IgD-negative memory B cell (primary cell): ENCODE results near the gene GPNMB. TPM values are rescaled to one million over a fixed set of nuclear protein-coding genes. Genes with fewer than 3 reads are reported as not detected.
"Not testable (repeated sequence)": the region's sequence is repeated elsewhere in the genome, so short reads cannot be mapped to it uniquely, and the experiment has no call there.

Experiments used
- H3K27ac Mint-ChIP-seq, 3 donors: one replicate each; pipeline ENCODE4 v1.8.0; 2020 to 2022; ENCODE audit warnings: mild to moderate bottlenecking in 3 of 3, mixed read lengths in 3 of 3, moderate library complexity in 1 of 3
- H3K27me3 Mint-ChIP-seq: one replicate; pipeline ENCODE4 v1.8.0; 2021; ENCODE audit warnings: mixed read lengths
- H3K36me3 Mint-ChIP-seq: one replicate; pipeline ENCODE4 v1.8.0; 2020; ENCODE audit warnings: mild to moderate bottlenecking, mixed read lengths
- H3K4me1 Mint-ChIP-seq, 3 donors: one replicate each; pipeline ENCODE4 v1.8.0; 2020 to 2022; ENCODE audit warnings: mixed read lengths in 3 of 3, mild to moderate bottlenecking in 1 of 3
- H3K4me3 Mint-ChIP-seq, 4 donors: one replicate each; pipeline ENCODE4 v1.8.0; 2020 to 2022; ENCODE audit warnings: mild to moderate bottlenecking in 4 of 4, mixed read lengths in 4 of 4, moderate library complexity in 3 of 4
- H3K9me3 Mint-ChIP-seq, 3 donors: one replicate each; pipeline ENCODE4 v1.8.0; 2020 to 2021; ENCODE audit warnings: mixed read lengths in 3 of 3, mild to moderate bottlenecking in 1 of 3
- polyA plus RNA-seq: library from polyadenylated mRNA; unstranded; fragments of 300-500 nt; fragmentation: Illumina TruSeq; gene quantifications from one replicate; pipeline ENCODE4 v1.2.3, GENCODE V29; 2021

The GPNMB gene
- not detected for polyA plus RNA-seq

GRCh38 chr7:23246555-23246954 is at the start of gene GPNMB:
TSS of gene GPNMB (plus strand) at chr7:23246775. CDS start at chr7:23246858, 83 bp downstream.
- H3K4me3 Mint-ChIP-seq: peak within 1 kb of the TSS in 2 of 4 donors; percentile 12 to 43
- peaks cover 4 to 5% (median 5%) of the 10 kb centered on the region in 3 donors for H3K4me1 Mint-ChIP-seq
- peak within 1 kb of the TSS in 1 of 3 donors; percentile 17 for H3K27ac Mint-ChIP-seq
- H3K36me3 Mint-ChIP-seq: peaks cover 2% of the 10 kb centered on the region
- peaks cover 0 to 3% (median 1%) of the 10 kb centered on the region in 3 donors for H3K9me3 Mint-ChIP-seq
- H3K27me3 Mint-ChIP-seq: peaks cover 43% of the 10 kb centered on the region

- not testable (repeated sequence) for H3K27me3 Mint-ChIP-seq, H3K27ac Mint-ChIP-seq, H3K4me1 Mint-ChIP-seq, H3K9me3 Mint-ChIP-seq, H3K36me3 Mint-ChIP-seq, H3K4me3 Mint-ChIP-seq
These were observed 48.8 kb upstream of the GPNMB start for GRCh38 chr7:23197745-23198144.

GRCh38 chr7:23200331-23200730 is 46.2 kb upstream of the GPNMB start:
- Mint-ChIP-seq H3K4me3 (no peak overlapping the region), H3K27me3 (peaks cover 2% of the 10 kb centered on the region), H3K4me1 (peaks cover 0 to under 1% (median 0%) of the 10 kb centered on the region in 3 donors), H3K27ac (no peak overlapping the region), H3K36me3 (peaks cover 6% of the 10 kb centered on the region), H3K9me3 (no peaks in the 10 kb centered on the region)

- peaks cover 0 to 5% (median 4%) of the 10 kb centered on the region in 3 donors for H3K4me1 Mint-ChIP-seq
- H3K9me3 Mint-ChIP-seq: peaks cover 0 to 4% (median 0%) of the 10 kb centered on the region in 3 donors
- H3K4me3 Mint-ChIP-seq: no peak overlapping the region
- peaks cover 9% of the 10 kb centered on the region for H3K27me3 Mint-ChIP-seq
- H3K27ac Mint-ChIP-seq: peak overlapping the region in 1 of 3 donors; percentile 18
- peaks cover 3% of the 10 kb centered on the region for H3K36me3 Mint-ChIP-seq
These were observed 42.3 kb upstream of the GPNMB start for GRCh38 chr7:23204241-23204640.

- peaks cover 3% of the 10 kb centered on the region for H3K36me3 Mint-ChIP-seq
These were observed 41.0 kb upstream of the GPNMB start for GRCh38 chr7:23205577-23205908.

GRCh38 chr7:23205909-23206767 is 40.4 kb upstream of the GPNMB start:
- Mint-ChIP-seq H3K4me3 (peak overlapping the region in 2 of 4 donors; percentile 44 to 55), H3K36me3 (peaks cover 3% of the 10 kb centered on the region), H3K27me3 (peaks cover 9% of the 10 kb centered on the region), H3K4me1 (peaks cover 0 to 5% (median 4%) of the 10 kb centered on the region in 3 donors), H3K27ac (no peak overlapping the region), H3K9me3 (peaks cover 0 to 4% (median 0%) of the 10 kb centered on the region in 3 donors)

More at GRCh38 chr7:23205577-23205908, 41.0 kb upstream of the GPNMB start:
- Mint-ChIP-seq H3K4me3 (peak overlapping the region in 2 of 4 donors; percentile 44 to 55), H3K4me1 (peaks cover 0 to 5% (median 4%) of the 10 kb centered on the region in 3 donors), H3K27ac (no peak overlapping the region), H3K9me3 (peaks cover 0 to 4% (median 0%) of the 10 kb centered on the region in 3 donors), H3K27me3 (peaks cover 9% of the 10 kb centered on the region)

- peaks cover 3% of the 10 kb centered on the region for H3K36me3 Mint-ChIP-seq
- H3K27me3 Mint-ChIP-seq: peaks cover 9% of the 10 kb centered on the region
- H3K4me3 Mint-ChIP-seq: no peak overlapping the region
- H3K27ac Mint-ChIP-seq: no peak overlapping the region
- H3K4me1 Mint-ChIP-seq: peaks cover 0 to 5% (median 4%) of the 10 kb centered on the region in 3 donors
- peaks cover 0 to 4% (median 0%) of the 10 kb centered on the region in 3 donors for H3K9me3 Mint-ChIP-seq
These were observed 39.6 kb upstream of the GPNMB start for GRCh38 chr7:23207021-23207420.

- peaks cover 0 to 4% (median 0%) of the 10 kb centered on the region in 3 donors for H3K9me3 Mint-ChIP-seq
- H3K27me3 Mint-ChIP-seq: peaks cover 9% of the 10 kb centered on the region
- peaks cover 0 to 5% (median 4%) of the 10 kb centered on the region in 3 donors for H3K4me1 Mint-ChIP-seq
- H3K4me3 Mint-ChIP-seq: no peak overlapping the region
- peaks cover 2% of the 10 kb centered on the region for H3K36me3 Mint-ChIP-seq
- no peak overlapping the region for H3K27ac Mint-ChIP-seq
These were observed 38.7 kb upstream of the GPNMB start for GRCh38 chr7:23207884-23208283.

GRCh38 chr7:23208316-23208715 is 38.3 kb upstream of the GPNMB start:
- Mint-ChIP-seq H3K36me3 (peaks cover 2% of the 10 kb centered on the region), H3K9me3 (peaks cover 0 to 4% (median 0%) of the 10 kb centered on the region in 3 donors), H3K4me3 (no peak overlapping the region)

GRCh38 chr7:23210506-23210905 is 36.1 kb upstream of the GPNMB start:
- Mint-ChIP-seq H3K27ac (no peak overlapping the region), H3K4me3 (no peak overlapping the region), H3K9me3 (peaks cover 0 to 2% (median 0%) of the 10 kb centered on the region in 3 donors), H3K36me3 (peaks cover 4% of the 10 kb centered on the region), H3K4me1 (peaks cover 0 to 3% (median 3%) of the 10 kb centered on the region in 3 donors), H3K27me3 (peaks cover 8% of the 10 kb centered on the region)

More at GRCh38 chr7:23208316-23208715, 38.3 kb upstream of the GPNMB start:
- Mint-ChIP-seq H3K27ac (no peak overlapping the region), H3K27me3 (peaks cover 9% of the 10 kb centered on the region), H3K4me1 (peaks cover 0 to 5% (median 4%) of the 10 kb centered on the region in 3 donors)

- H3K27me3 Mint-ChIP-seq: peaks cover 7% of the 10 kb centered on the region
- no peak overlapping the region for H3K4me3 Mint-ChIP-seq
- peaks cover 6% of the 10 kb centered on the region for H3K36me3 Mint-ChIP-seq
- H3K27ac Mint-ChIP-seq: no peak overlapping the region
- no peaks in the 10 kb centered on the region for H3K9me3 Mint-ChIP-seq
- no peaks in the 10 kb centered on the region for H3K4me1 Mint-ChIP-seq
These were observed 35.0 kb upstream of the GPNMB start for GRCh38 chr7:23211589-23211988.

- Mint-ChIP-seq H3K27ac (no peak overlapping the region), H3K4me3 (no peak overlapping the region), H3K27me3 (peaks cover 7% of the 10 kb centered on the region), H3K4me1 (no peaks in the 10 kb centered on the region), H3K36me3 (peaks cover 5% of the 10 kb centered on the region), H3K9me3 (no peaks in the 10 kb centered on the region)
These were observed 34.2 kb upstream of the GPNMB start for GRCh38 chr7:23212395-23212794.

GRCh38 chr7:23212841-23213240 is 33.7 kb upstream of the GPNMB start:
- no peak overlapping the region for H3K27ac Mint-ChIP-seq
- H3K4me1 Mint-ChIP-seq: no peaks in the 10 kb centered on the region
- peaks cover 7% of the 10 kb centered on the region for H3K27me3 Mint-ChIP-seq
- no peak overlapping the region for H3K4me3 Mint-ChIP-seq
- H3K9me3 Mint-ChIP-seq: no peaks in the 10 kb centered on the region
- H3K36me3 Mint-ChIP-seq: peaks cover 5% of the 10 kb centered on the region

GRCh38 chr7:23213755-23214154 is 32.8 kb upstream of the GPNMB start:
- H3K4me1 Mint-ChIP-seq: no peaks in the 10 kb centered on the region
- H3K4me3 Mint-ChIP-seq: no peak overlapping the region
- no peaks in the 10 kb centered on the region for H3K9me3 Mint-ChIP-seq
- H3K27me3 Mint-ChIP-seq: peaks cover 5% of the 10 kb centered on the region
- H3K27ac Mint-ChIP-seq: no peak overlapping the region
- peaks cover 5% of the 10 kb centered on the region for H3K36me3 Mint-ChIP-seq

- Mint-ChIP-seq H3K27me3 (peaks cover 5% of the 10 kb centered on the region), H3K36me3 (peaks cover 5% of the 10 kb centered on the region), H3K9me3 (no peaks in the 10 kb centered on the region)
These were observed 32.2 kb upstream of the GPNMB start for GRCh38 chr7:23214423-23214822.

GRCh38 chr7:23214938-23215337 is 31.6 kb upstream of the GPNMB start:
- Mint-ChIP-seq H3K27ac (no peak overlapping the region), H3K36me3 (peaks cover 5% of the 10 kb centered on the region), H3K9me3 (no peaks in the 10 kb centered on the region), H3K4me1 (no peaks in the 10 kb centered on the region), H3K27me3 (peaks cover 5% of the 10 kb centered on the region), H3K4me3 (no peak overlapping the region)

More at GRCh38 chr7:23214423-23214822, 32.2 kb upstream of the GPNMB start:
- H3K4me3 Mint-ChIP-seq: no peak overlapping the region
- H3K4me1 Mint-ChIP-seq: no peaks in the 10 kb centered on the region
- no peak overlapping the region for H3K27ac Mint-ChIP-seq
